ENCODE data around the gene SMARCD3. TPM values are rescaled to one million over a fixed set of nuclear protein-coding genes. Genes with fewer than 3 reads are reported as not detected.

The SMARCD3 gene
- total RNA-seq (100 to 1,000 TPM in 1 of 2 donors, 10 to 100 TPM in 1; 94.0 to 122 TPM), polyA plus RNA-seq (ENCODE audit: insufficient read depth, low read depth, low replicate concordance) (55.1 TPM)
- long read RNA-seq, donor 1, transcript SMARCD3-203 (14 exons, 2,018 nt): major isoform, 16 of 60 reads
- long read RNA-seq, donor 1, transcript SMARCD3-201 (13 exons, 1,993 nt): minor isoform, 13 of 60 reads
- long read RNA-seq, donor 1, transcript SMARCD3-215 (2 exons, 468 nt): minor isoform, 9 of 60 reads
- long read RNA-seq, donor 1, transcript SMARCD3-206 (4 exons, 1,755 nt): minor isoform, 5 of 60 reads
- long read RNA-seq, donor 1, partial matches to known transcripts: 15 of 60 reads
- long read RNA-seq, donor 1, other reads (novel, unspliced or antisense): 0 of 60 reads
- long read RNA-seq, donor 2, transcript SMARCD3-201 (13 exons, 1,993 nt): minor isoform, 7 of 53 reads
- long read RNA-seq, donor 2, transcript SMARCD3-203 (14 exons, 2,018 nt): major isoform, 9 of 53 reads
- long read RNA-seq, donor 2, transcript SMARCD3-215 (2 exons, 468 nt): minor isoform, 5 of 53 reads
- long read RNA-seq, donor 2, partial matches to known transcripts: 23 of 53 reads
- long read RNA-seq, donor 2, other reads (novel, unspliced or antisense): 0 of 53 reads

- peak within 1 kb of the TSS; percentile 89 to 90 for H3K27ac ChIP-seq
- TF ChIP-seq POLR2A (IDR thresholded peaks at IDR 0.05) (no peak), CTCF (IDR thresholded peaks at IDR 0.05) (no peak)
- peaks cover 60% of the 10 kb centered on the region for H3K4me1 ChIP-seq
- H3K36me3 ChIP-seq (ENCODE audit: low read depth, missing control alignments): no peaks in the 10 kb centered on the region
- intact Hi-C loops (cut with DNase I; ENCODE audit: low total_unique reads): no loop called here
- H3K9me3 ChIP-seq: no peaks in the 10 kb centered on the region
- WGBS, 2 donors: 1% methylated on average over 28 to 71 of the region's 71 CpGs
- DNase-seq: peak; percentile 80
- H3K27me3 ChIP-seq: no peaks in the 10 kb centered on the region
- H3K4me3 ChIP-seq: peak within 1 kb of the TSS; percentile 58 to 73
These were observed at the start of gene SMARCD3 for GRCh38 chr7:151248346-151249033. Gene SMARCD3 (minus strand): TSS chr7:151248694. CDS start chr7:151248562, 132 bp downstream.

GRCh38 chr7:151296202-151296992, 47.9 kb upstream of the SMARCD3 start:
- no peaks in the 10 kb centered on the region for H3K27me3 ChIP-seq
- intact Hi-C loops (cut with DNase I; ENCODE audit: low total_unique reads): no loop called here
- DNase-seq: no peak
- H3K9me3 ChIP-seq: no peaks in the 10 kb centered on the region
- no peak overlapping the region for H3K27ac ChIP-seq
- H3K4me1 ChIP-seq: no peaks in the 10 kb centered on the region
- H3K36me3 ChIP-seq (ENCODE audit: low read depth, missing control alignments): no peaks in the 10 kb centered on the region
- H3K4me3 ChIP-seq: no peak overlapping the region
- 55 to 56% methylated on average over 3 of the region's 3 CpGs for WGBS, 2 donors
- no peak for TF ChIP-seq CTCF (IDR thresholded peaks at IDR 0.05)
- no peak for TF ChIP-seq POLR2A (IDR thresholded peaks at IDR 0.05)

GRCh38 chr7:151292850-151293249, 44.4 kb upstream of the SMARCD3 start:
- DNase-seq: no peak
- no peaks in the 10 kb centered on the region for H3K27me3 ChIP-seq
- no peak for TF ChIP-seq CTCF (IDR thresholded peaks at IDR 0.05)
- no peak overlapping the region for H3K27ac ChIP-seq
- no peak overlapping the region for H3K4me3 ChIP-seq
- no peaks in the 10 kb centered on the region for H3K4me1 ChIP-seq
- intact Hi-C loops (cut with DNase I; ENCODE audit: low total_unique reads): no loop called here
- no peaks in the 10 kb centered on the region for H3K36me3 ChIP-seq (ENCODE audit: low read depth, missing control alignments)
- WGBS, 2 donors: 28 to 44% methylated on average over 3 of the region's 3 CpGs
- no peaks in the 10 kb centered on the region for H3K9me3 ChIP-seq

- intact Hi-C loops (cut with DNase I; ENCODE audit: low total_unique reads): no loop called here
- Histone ChIP-seq H3K4me3 (no peak overlapping the region), H3K27me3 (no peaks in the 10 kb centered on the region), H3K9me3 (no peaks in the 10 kb centered on the region), H3K36me3 (ENCODE audit: low read depth, missing control alignments) (no peaks in the 10 kb centered on the region), H3K27ac (no peak overlapping the region), H3K4me1 (no peaks in the 10 kb centered on the region)
- TF ChIP-seq POLR2A (IDR thresholded peaks at IDR 0.05): no peak
- no peak for TF ChIP-seq CTCF (IDR thresholded peaks at IDR 0.05)
- DNase-seq: no peak
- WGBS, 2 donors: 79 to 84% methylated on average over 2 of the region's 2 CpGs
These were observed 42.7 kb upstream of the SMARCD3 start for GRCh38 chr7:151291206-151291605.

Measured in testis (tissue), 5 donors.